Lower lobe of right lung (tissue), 2 donors: ENCODE results near the gene FRMD4B. TPM values are rescaled to one million over a fixed set of nuclear protein-coding genes. Genes with fewer than 3 reads are reported as not detected.
A peak's percentile ranks its signal among the peaks of the same experiment; 100 is the strongest.

Experiments
- ATAC-seq, 2 donors: fragments of 200-7000 bp; cut with Tn5 transposase; one replicate each; pipeline ENCODE4 v1.9.1; 2020 to 2022; ENCODE audit warnings: mild to moderate bottlenecking in 2 of 2, moderate library complexity in 2 of 2
- DNase-seq: peaks from one replicate; pipeline ENCODE4 v3.0.0-alpha.2; 2020
- H3K27ac ChIP-seq: fragments of 200-600 bp; one replicate; pipeline ENCODE4 v1.8.0; 2022
- H3K27me3 ChIP-seq: fragments of 200-600 bp; one replicate; pipeline ENCODE4 v1.8.0; 2022; ENCODE audit warnings: low read depth
- H3K36me3 ChIP-seq: fragments of 200-600 bp; one replicate; pipeline ENCODE4 v1.8.0; 2022; ENCODE audit warnings: mild to moderate bottlenecking
- H3K4me1 ChIP-seq: fragments of 200-600 bp; one replicate; pipeline ENCODE4 v1.8.0; 2022
- H3K4me3 ChIP-seq: fragments of 200-600 bp; one replicate; pipeline ENCODE4 v1.8.0; 2022; ENCODE audit warnings: mild to moderate bottlenecking
- H3K9me3 ChIP-seq: fragments of 200-600 bp; one replicate; pipeline ENCODE4 v1.8.0; 2022
- CTCF ChIP-seq: fragments of 200-600 bp; IDR thresholded peaks from one replicate; pipeline ENCODE4 v1.8.0; 2022; ENCODE audit warnings: antibody characterized with exemption, mild to moderate bottlenecking
- intact Hi-C: fragments of 100-400 bp; cut with DNase I; formaldehyde crosslinking; loops from one replicate; pipeline ENCODE4 v1.11.0; 2022
- total RNA-seq: library from RNA; stranded (reverse); fragmentation: NEBNext Ultra II Directional; extraction: Animal tissue kit (Norgen Biotek cat#: 25700); gene quantifications from one replicate; pipeline ENCODE4 v1.2.1, GENCODE V29; 2021
- donor health status: DM: no; HTN: yes; CAD: no; lungs with severe emphysema.

FRMD4B gene
- total RNA-seq, 1 donor from 2014 or later, result 62.4 TPM

DNA sequence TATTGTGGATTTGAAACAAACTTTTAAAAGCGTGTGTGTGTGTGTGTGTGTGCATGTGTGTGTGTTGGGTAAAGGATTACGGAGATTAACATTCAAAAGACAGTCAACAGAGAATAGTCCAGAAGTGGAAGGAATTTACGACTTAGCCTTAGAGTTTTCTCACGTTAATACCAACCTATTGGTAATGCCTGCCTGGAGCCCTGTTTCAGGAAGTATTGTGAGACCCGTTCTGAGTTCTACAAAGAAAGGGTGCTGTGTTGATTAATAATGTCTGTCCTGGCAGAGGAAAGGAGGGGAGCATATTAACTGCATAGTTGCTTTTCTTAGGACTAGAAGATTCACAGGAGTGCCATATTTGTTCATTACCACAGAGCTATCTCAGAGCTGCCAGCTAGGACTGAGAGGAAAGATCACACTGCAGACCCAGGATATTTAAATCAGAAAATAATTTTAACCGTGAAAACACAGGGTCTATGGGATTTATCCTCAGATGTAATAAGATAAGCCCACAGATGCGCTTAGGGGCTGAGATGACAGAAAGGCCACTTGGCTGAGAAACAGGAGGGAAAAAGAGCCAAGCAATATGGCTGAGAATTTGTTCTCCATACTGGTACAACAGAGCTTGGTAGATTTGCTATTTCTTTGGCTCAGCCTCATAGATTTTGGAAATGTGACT is 40.5 kb upstream of the FRMD4B start:
- Histone ChIP-seq H3K27ac (no peak overlapping the region), H3K9me3 (no peaks in the 10 kb centered on the region), H3K27me3 (no peaks in the 10 kb centered on the region), H3K36me3 (no peaks in the 10 kb centered on the region), H3K4me3 (no peak overlapping the region), H3K4me1 (peaks cover 13% of the 10 kb centered on the region)
- DNase-seq, result no peak
- no peak for ATAC-seq
- intact Hi-C loops, result loop anchor here (5.0 kb wide), 1 partner anchor 264 kb away; no protein-coding TSS in a partner anchor
- no peak for TF ChIP-seq CTCF

DNA sequence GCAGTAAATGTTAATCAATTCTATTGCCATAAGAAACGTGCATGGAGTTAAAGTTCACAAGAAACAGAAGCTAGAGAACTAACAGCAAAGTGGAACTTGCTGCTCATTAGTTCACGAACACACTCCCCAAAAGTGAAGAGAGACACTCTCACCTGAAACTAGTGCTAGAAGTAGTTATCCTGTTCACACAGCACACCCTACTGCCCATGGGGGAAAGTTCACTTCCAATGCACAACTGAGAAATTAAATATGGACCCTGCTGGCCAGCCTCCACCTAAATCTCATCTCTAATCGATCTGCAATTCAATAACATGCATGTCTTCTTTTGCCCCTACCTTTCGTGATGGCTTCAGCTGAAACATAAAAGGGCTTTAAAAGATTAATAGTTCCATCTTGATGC is 39.4 kb upstream of the FRMD4B start:
- ATAC-seq (peak; percentile 75 to 84), DNase-seq (no peak)
- peak; percentile 64 for TF ChIP-seq CTCF
- intact Hi-C loops, result loop anchor here (5.0 kb wide), 1 partner anchor 263 kb away; no protein-coding TSS in a partner anchor
- no peak overlapping the region for H3K4me3 ChIP-seq
- H3K4me1 ChIP-seq, result peaks cover 21% of the 10 kb centered on the region
- no peak overlapping the region for H3K27ac ChIP-seq
- H3K36me3 ChIP-seq, result no peaks in the 10 kb centered on the region
- H3K9me3 ChIP-seq, result no peaks in the 10 kb centered on the region
- no peaks in the 10 kb centered on the region for H3K27me3 ChIP-seq

GRCh38 chr3:69423463-69424155 is 37.7 kb upstream of the FRMD4B start:
- no peaks in the 10 kb centered on the region for H3K36me3 ChIP-seq
- H3K9me3 ChIP-seq, result no peaks in the 10 kb centered on the region
- no peak for TF ChIP-seq CTCF
- no peak overlapping the region for H3K4me3 ChIP-seq
- H3K27me3 ChIP-seq, result no peaks in the 10 kb centered on the region
- DNase-seq (no peak), ATAC-seq (no peak)
- H3K4me1 ChIP-seq, result peaks cover 16% of the 10 kb centered on the region
- no peak overlapping the region for H3K27ac ChIP-seq
- intact Hi-C loops, result no loop called here

DNA sequence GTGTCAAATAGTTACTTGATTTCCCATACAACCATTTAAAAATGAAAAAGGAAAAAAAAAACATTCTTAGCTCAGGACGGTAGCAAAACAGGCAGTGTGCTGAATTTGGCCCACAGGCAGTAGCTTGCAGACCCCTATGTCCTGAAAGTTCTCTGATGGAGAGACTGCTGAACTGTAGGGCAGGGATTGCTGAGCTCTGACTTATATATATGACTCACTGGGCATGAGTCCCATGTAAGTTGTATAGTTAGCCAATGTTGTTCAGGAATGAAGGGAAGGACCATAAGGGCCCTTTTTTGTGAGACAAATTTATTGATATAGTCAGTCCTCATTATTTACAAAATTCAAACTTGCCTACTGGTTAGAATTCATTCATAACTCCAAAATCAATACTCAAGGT is 36.9 kb upstream of the FRMD4B start:
- ATAC-seq, result no peak
- Histone ChIP-seq H3K4me1 (peaks cover 11% of the 10 kb centered on the region), H3K36me3 (no peaks in the 10 kb centered on the region), H3K9me3 (no peaks in the 10 kb centered on the region), H3K27ac (no peak overlapping the region), H3K4me3 (no peak overlapping the region), H3K27me3 (no peaks in the 10 kb centered on the region)
- intact Hi-C loops, result no loop called here
- no peak for DNase-seq
- TF ChIP-seq CTCF, result no peak

DNA sequence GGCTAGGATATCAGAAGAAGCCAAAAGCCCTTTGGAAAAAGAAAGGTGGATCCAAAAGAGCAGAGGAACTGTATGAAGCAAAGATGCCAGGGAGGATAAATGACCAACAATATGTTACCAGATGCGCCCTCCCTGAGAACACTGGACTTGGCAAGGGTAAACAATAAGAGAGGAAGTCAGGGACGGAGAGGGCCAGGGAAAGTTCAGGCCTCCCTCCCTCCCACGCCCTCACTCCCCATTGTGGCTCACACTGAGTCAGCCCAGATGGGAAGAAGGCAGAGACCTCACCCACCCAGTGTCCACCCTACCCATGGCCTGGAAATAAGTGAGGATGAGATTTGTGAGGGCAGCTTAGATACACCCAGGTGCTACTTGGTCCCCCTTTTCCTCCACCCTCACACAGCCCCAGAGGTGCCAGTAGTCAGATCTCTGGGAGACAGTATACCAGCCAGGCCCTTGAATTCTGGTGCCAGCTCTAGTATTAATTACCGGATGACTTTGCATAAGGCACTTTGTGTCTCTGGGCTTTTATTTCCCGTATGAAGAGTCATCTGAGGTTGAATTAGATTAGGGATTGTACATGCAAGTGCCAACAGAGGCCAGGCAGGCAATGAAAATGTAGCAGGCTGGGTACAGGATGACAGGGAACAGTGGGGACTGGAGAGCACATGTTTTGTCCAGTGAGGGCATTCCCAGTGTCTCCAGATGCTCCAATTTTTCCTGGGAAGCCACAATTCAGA is 35.1 kb upstream of the FRMD4B start:
- Histone ChIP-seq H3K36me3 (no peaks in the 10 kb centered on the region), H3K27ac (peak overlapping the region; percentile 1), H3K9me3 (no peaks in the 10 kb centered on the region), H3K4me1 (peaks cover 11% of the 10 kb centered on the region), H3K4me3 (no peak overlapping the region), H3K27me3 (no peaks in the 10 kb centered on the region)
- no peak for TF ChIP-seq CTCF
- intact Hi-C loops, result no loop called here
- ATAC-seq, result peak; percentile 70 to 72
- DNase-seq, result no peak
